GM23338 (cell line): ENCODE measurements around the gene SPATA18. TPM values are rescaled to one million over a fixed set of nuclear protein-coding genes. Genes with fewer than 3 reads are reported as not detected.

ENCODE experiments used
- ATAC-seq: fragments of 200-7000 bp; cut with Tn5 transposase; 3 replicates; pipeline ENCODE4 v1.9.1; 2020
- DNase-seq: peaks from one replicate; pipeline ENCODE4 v3.0.0-alpha.2; 2015; ENCODE audit warnings: low spot score
- H2AFZ ChIP-seq: fragments of 200-600 bp; sonication (generic); 2 replicates; pipeline ENCODE4 v1.8.0; 2016; ENCODE audit warnings: antibody characterized with exemption, mild to moderate bottlenecking, moderate library complexity
- H3F3A ChIP-seq: fragments of 200-600 bp; sonication (generic); replicated peaks from 2 replicates; pipeline ENCODE4 v1.8.0; 2017; ENCODE audit warnings: antibody characterized with exemption, mixed run types, low read depth
- H3K27ac ChIP-seq: fragments of 200-600 bp; sonication (generic); 2 replicates; pipeline ENCODE4 v1.6.1; 2016; ENCODE audit warnings: low read depth
- H3K27me3 ChIP-seq: fragments of 200-600 bp; sonication (generic); 2 replicates; pipeline ENCODE4 v1.8.0; 2016; ENCODE audit warnings: mild to moderate bottlenecking, mixed run types, moderate library complexity; ENCODE audit not compliant: insufficient read depth
- H3K36me3 ChIP-seq: fragments of 200-600 bp; sonication (generic); 2 replicates; pipeline ENCODE4 v1.8.0; 2016; ENCODE audit warnings: mild to moderate bottlenecking; ENCODE audit not compliant: insufficient read depth
- H3K4me1 ChIP-seq: fragments of 200-600 bp; sonication (generic); 2 replicates; pipeline ENCODE4 v1.8.0; 2016; ENCODE audit warnings: mild to moderate bottlenecking, moderate library complexity; ENCODE audit not compliant: insufficient read depth
- H3K4me2 ChIP-seq: fragments of 200-600 bp; sonication (generic); 2 replicates; pipeline ENCODE4 v1.7.1; 2017; ENCODE audit warnings: mixed run types
- H3K4me3 ChIP-seq: fragments of 200-600 bp; sonication (generic); 2 replicates; pipeline ENCODE4 v1.6.1; 2016; ENCODE audit warnings: mixed run types
- H3K79me2 ChIP-seq: fragments of 200-600 bp; sonication (generic); replicated peaks from 2 replicates; pipeline ENCODE4 v1.8.0; 2017; ENCODE audit warnings: mild to moderate bottlenecking; ENCODE audit not compliant: insufficient read depth
- H3K9me2 ChIP-seq: fragments of 200-600 bp; sonication (generic); 2 replicates; pipeline ENCODE4 v1.8.0; 2017; ENCODE audit not compliant: insufficient read depth
- H4K20me1 ChIP-seq: fragments of 200-600 bp; sonication (generic); replicated peaks from 2 replicates; pipeline ENCODE4 v1.8.0; 2017; ENCODE audit warnings: mild to moderate bottlenecking; ENCODE audit not compliant: insufficient read depth
- H3K27ac Mint-ChIP-seq: 2 replicates; pipeline ENCODE4 v1.8.0; 2020; ENCODE audit warnings: inconsistent platforms, mild to moderate bottlenecking, moderate library complexity, mixed read lengths
- H3K27me3 Mint-ChIP-seq: 3 replicates; pipeline ENCODE4 v1.8.0; 2022; ENCODE audit warnings: low read depth, mild to moderate bottlenecking, moderate library complexity, mixed read lengths, inconsistent platforms; ENCODE audit not compliant: insufficient read depth, poor library complexity
- H3K36me3 Mint-ChIP-seq: 3 replicates; pipeline ENCODE4 v1.8.0; 2021; ENCODE audit warnings: low read depth, mild to moderate bottlenecking, inconsistent platforms, moderate library complexity, mixed read lengths
- H3K4me1 Mint-ChIP-seq: 3 replicates; pipeline ENCODE4 v1.8.0; 2020; ENCODE audit warnings: mild to moderate bottlenecking, inconsistent platforms, mixed read lengths
- H3K4me3 Mint-ChIP-seq: 3 replicates; pipeline ENCODE4 v1.8.0; 2021; ENCODE audit warnings: moderate library complexity, mild to moderate bottlenecking, inconsistent platforms, mixed read lengths
- H3K9me3 Mint-ChIP-seq: 3 replicates; pipeline ENCODE4 v1.8.0; 2020; ENCODE audit warnings: moderate library complexity, mild to moderate bottlenecking, inconsistent platforms, mixed read lengths
- CTCF ChIP-seq, 2 experiments: fragments of 200-600 bp in 1 of 2; sonication (generic) in 1 of 2; conservative IDR thresholded peaks; 2 replicates each; pipeline versions ENCODE4 v1.5.1 to v1.6.1; 2016 to 2017; ENCODE audit warnings: antibody characterized with exemption in 2 of 2, low read depth in 2 of 2, mild to moderate bottlenecking in 2 of 2, moderate library complexity in 1 of 2
- EZH2 ChIP-seq: fragments of 200-600 bp; sonication (generic); IDR thresholded peaks from one replicate; pipeline ENCODE4 v1.8.0; 2017; ENCODE audit warnings: antibody characterized with exemption, mild to moderate bottlenecking, low read depth; ENCODE audit not compliant: unreplicated experiment
- EZH2phosphoT487 ChIP-seq: fragments of 200-600 bp; sonication (generic); IDR thresholded peaks from one replicate; pipeline ENCODE4 v1.8.1; 2018; ENCODE audit warnings: antibody characterized with exemption; ENCODE audit not compliant: unreplicated experiment
- JUNB ChIP-seq: IDR thresholded peaks from one replicate; pipeline ENCODE4 v1.6.1; 2016; ENCODE audit warnings: antibody characterized with exemption; ENCODE audit not compliant: unreplicated experiment
- NANOG ChIP-seq: IDR thresholded peaks from 2 replicates; pipeline ENCODE4 v1.6.1; 2016; ENCODE audit warnings: antibody characterized with exemption, borderline replicate concordance
- POLR2AphosphoS5 ChIP-seq: IDR thresholded peaks from 2 replicates; pipeline ENCODE4 v1.6.1; 2016; ENCODE audit warnings: antibody characterized with exemption, low read depth
- REST ChIP-seq: IDR thresholded peaks from one replicate; pipeline ENCODE4 v1.6.1; 2018; ENCODE audit warnings: antibody characterized with exemption; ENCODE audit not compliant: unreplicated experiment
- ZNF114 ChIP-seq: fragments of 250-450 bp; sonication (Bioruptor Pico); IDR thresholded peaks from 2 replicates; pipeline ENCODE4 v1.5.0; 2020; ENCODE audit warnings: mild to moderate bottlenecking, moderate library complexity
- ZNF462 ChIP-seq: fragments of 250-450 bp; sonication (Bioruptor Pico); IDR thresholded peaks from 2 replicates; pipeline ENCODE4 v1.5.0; 2020; ENCODE audit warnings: mild to moderate bottlenecking, moderate library complexity
- polyA plus RNA-seq: library from polyadenylated mRNA; unstranded; fragments of >200 nt; fragmentation: Nextera tagmentation; extraction: Ambion mirVana; gene quantifications from 2 replicates; pipeline ENCODE4 v1.2.1, GENCODE V29; 2016
- total RNA-seq: library from RNA; depleted of rRNA; stranded (reverse); fragments of >200 nt; shearing (Covaris generic); gene quantifications from 2 replicates; pipeline ENCODE4 v1.2.3, GENCODE V29; 2014

Gene SPATA18
- total and polyA plus RNA-seq, 2 experiments from 2014 or later = 1.5 to 2.5 TPM

DNA sequence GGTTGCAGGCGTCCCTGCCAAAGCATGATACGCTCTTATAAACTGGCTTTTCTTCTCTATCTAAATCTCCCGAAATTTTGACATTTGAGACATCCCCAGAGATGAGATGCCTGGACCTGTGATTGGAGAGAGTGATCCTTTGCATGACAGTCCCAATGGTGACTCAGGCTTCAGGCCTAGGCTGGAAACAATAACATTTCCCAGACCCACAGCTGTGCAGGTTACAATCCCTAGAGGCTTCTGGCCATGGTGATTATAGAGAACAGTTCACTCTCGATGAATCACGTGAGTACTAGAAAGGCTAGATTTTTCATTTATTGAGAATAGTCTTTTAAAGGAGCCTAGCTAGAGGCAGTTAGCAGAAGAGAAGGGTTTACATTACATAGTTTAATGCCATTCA is 75.9 kb downstream of the SPATA18 start:
- Histone ChIP-seq H2AFZ (no peak overlapping the region), H3K9me2 (0 out of 2 replicates have a peak, but pooled peaks cover 3% of the 10 kb centered on the region), H3K27ac (no peak overlapping the region), H3K36me3 (0 out of 2 replicates have a peak, but pooled peaks cover 7% of the 10 kb centered on the region), H3K4me1 (no peaks in the 10 kb centered on the region), H3K4me3 (no peak overlapping the region), H4K20me1 (no peaks in the 10 kb centered on the region), H3K27me3 (no peaks in the 10 kb centered on the region), H3K79me2 (no peaks in the 10 kb centered on the region), H3F3A (no peaks in the 10 kb centered on the region), H3K4me2 (no peak overlapping the region)
- no peaks in the 10 kb centered on the region; the same call in 2 of the 3 replicates for H3K4me1 Mint-ChIP-seq
- peaks cover 27% of the 10 kb centered on the region for H3K9me3 Mint-ChIP-seq
- peaks cover 6% of the 10 kb centered on the region for H3K27me3 Mint-ChIP-seq
- H3K27ac Mint-ChIP-seq = no peak overlapping the region
- ATAC-seq = peak; percentile 57; the same call in 2 of the 3 replicates
- no peak for TF ChIP-seq EZH2
- no peak for TF ChIP-seq CTCF (conservative IDR thresholded peaks at IDR 0.05; ENCODE audit: low read depth in 2 of 2)
- no peak for TF ChIP-seq JUNB
- peaks cover 7% of the 10 kb centered on the region; the same call in 2 of the 3 replicates for H3K36me3 Mint-ChIP-seq
- no peak for DNase-seq
- no peak overlapping the region for H3K4me3 Mint-ChIP-seq

- Histone ChIP-seq H4K20me1 (no peaks in the 10 kb centered on the region), H3K36me3 (no peaks in the 10 kb centered on the region), H3K27me3 (no peaks in the 10 kb centered on the region), H3K4me2 (no peak overlapping the region), H3K4me3 (no peak overlapping the region), H3K9me2 (peaks cover 7% of the 10 kb centered on the region; the same call in 1 of the 2 replicates), H3K4me1 (no peaks in the 10 kb centered on the region), H3K79me2 (no peaks in the 10 kb centered on the region), H3K27ac (no peak overlapping the region), H3F3A (no peaks in the 10 kb centered on the region), H2AFZ (no peak overlapping the region)
- Mint-ChIP-seq H3K27me3 (peaks cover 6% of the 10 kb centered on the region), H3K36me3 (no peaks in the 10 kb centered on the region), H3K27ac (no peak overlapping the region), H3K4me1 (no peaks in the 10 kb centered on the region), H3K4me3 (no peak overlapping the region), H3K9me3 (peaks cover 9% of the 10 kb centered on the region)
- no peak for DNase-seq
- ATAC-seq = no peak
- TF ChIP-seq REST = no peak
- TF ChIP-seq POLR2AphosphoS5 = no peak
- TF ChIP-seq ZNF114 (CRISPR knock-in tag) = no peak
- no peak for TF ChIP-seq EZH2phosphoT487
- TF ChIP-seq ZNF462 (CRISPR knock-in tag) = no peak
- TF ChIP-seq EZH2 = no peak
- TF ChIP-seq NANOG = no peak
These were observed 84.1 kb downstream of the SPATA18 start for GRCh38 chr4:52135171-52135570.
